HCT116 (cell line): ENCODE measurements around the gene EXOC6B. TPM values are rescaled to one million over a fixed set of nuclear protein-coding genes. Genes with fewer than 3 reads are reported as not detected.
A peak's percentile ranks its signal among the peaks of the same experiment; 100 is the strongest.

Experiments
- ATAC-seq: fragments of 200-7000 bp; cut with Tn5 transposase; 2 replicates; pipeline ENCODE4 v1.9.1; 2020; ENCODE audit warnings: mild to moderate bottlenecking, moderate library complexity
- BruUV-seq: library from RNA; stranded (reverse); fragments of 400-500 nt; replicated peaks from 2 replicates; lab custom pipeline; 2021; lab: Mats Ljungman, UMichigan
- CTCF ChIA-PET: fragments of 300-600 bp; sonication (Branson Sonifier 250); formaldehyde crosslinking; loops from one replicate; lab custom pipeline; 2021; ENCODE audit warnings: antibody characterized with exemption; lab: Charles Lee
- POLR2A ChIA-PET: fragments of 300-600, 350-600 bp; sonication (Branson Sonifier 250); formaldehyde crosslinking; loops from one replicate; lab custom pipeline; 2021; ENCODE audit warnings: antibody characterized with exemption; lab: Charles Lee
- RAD21 ChIA-PET, 2 experiments: fragments of 300-600 bp; sonication (Branson Sonifier 250); formaldehyde crosslinking; loops; one replicate each; lab custom pipeline; 2023; ENCODE audit warnings: low total read pairs in 2 of 2; ENCODE audit not compliant: uncharacterized antibody in 2 of 2, unreplicated experiment in 2 of 2, low non-redundant PET in 1 of 2; lab: Charles Lee
- DNase-seq: peaks from one replicate; pipeline ENCODE4 v3.0.0-alpha.2; 2010; ENCODE audit warnings: low read depth, low spot score
- H2AFZ ChIP-seq: fragments of 200-600 bp; shearing (Covaris generic), sonication (generic); 2 replicates; pipeline ENCODE4 v1.6.1; 2017; ENCODE audit warnings: low read depth, mixed run types, mixed read lengths, antibody characterized with exemption, low read length; ENCODE audit not compliant: poor library complexity, severe bottlenecking
- H3K27ac ChIP-seq: 2 replicates; pipeline ENCODE4 v1.5.1; 2012; ENCODE audit warnings: low read depth, low read length
- H3K27me3 ChIP-seq: fragments of 200-600 bp; sonication (generic); 2 replicates; pipeline ENCODE4 v1.6.1; 2016; ENCODE audit warnings: mixed run types, low read length, mixed read lengths; ENCODE audit not compliant: insufficient read depth
- H3K36me3 ChIP-seq, 2 experiments: fragments of 200-500 bp in 1 of 2; fragments of 200-600 bp in 1 of 2; sonication (Bioruptor generic) in 1 of 2; sonication (generic) in 1 of 2; 2 replicates each; pipeline versions ENCODE4 v1.5.1 to v1.6.1; 2014 to 2016; ENCODE audit warnings: low read length in 2 of 2, inconsistent platforms in 1 of 2, mixed read lengths in 1 of 2, mixed run types in 1 of 2; ENCODE audit not compliant: insufficient read depth in 2 of 2, control insufficient read depth in 1 of 2
- H3K4me1 ChIP-seq, 2 experiments: fragments of 200-600 bp in 1 of 2; sonication (generic) in 1 of 2; 2 replicates each; pipeline versions ENCODE4 v1.5.1 to v1.6.1; 2012 to 2017; ENCODE audit warnings: low read length in 2 of 2, inconsistent platforms in 1 of 2, mild to moderate bottlenecking in 1 of 2, mixed read lengths in 1 of 2, mixed run types in 1 of 2, moderate library complexity in 1 of 2; ENCODE audit not compliant: insufficient read depth in 2 of 2, control insufficient read depth in 1 of 2
- H3K4me2 ChIP-seq: fragments of 200-600 bp; sonication (generic); 2 replicates; pipeline ENCODE4 v1.6.1; 2017; ENCODE audit warnings: mixed run types, low read length, mixed read lengths
- H3K4me3 ChIP-seq, 2 experiments: fragments of 200-600 bp in 1 of 2; sonication (generic) in 1 of 2; replicated peaks in 1 of 2; 2 replicates each; pipeline ENCODE4 v1.5.1; 2011 to 2016; ENCODE audit warnings: low read length in 2 of 2, control low read depth in 1 of 2, low read depth in 1 of 2, mild to moderate bottlenecking in 1 of 2, mixed read lengths in 1 of 2, mixed run types in 1 of 2
- H3K79me2 ChIP-seq: fragments of 200-600 bp; sonication (generic); 2 replicates; pipeline ENCODE4 v1.6.1; 2017; ENCODE audit warnings: mild to moderate bottlenecking, mixed run types, low read length, moderate library complexity, mixed read lengths; ENCODE audit not compliant: insufficient read depth
- H3K9ac ChIP-seq: fragments of 200-600 bp; sonication (generic); 2 replicates; pipeline ENCODE4 v1.6.1; 2016; ENCODE audit warnings: low read length, mixed read lengths
- H3K9me2 ChIP-seq: fragments of 200-600 bp; sonication (generic), shearing (Covaris generic); 2 replicates; pipeline ENCODE4 v1.6.1; 2017; ENCODE audit warnings: mixed run types, mild to moderate bottlenecking, moderate library complexity; ENCODE audit not compliant: insufficient read depth
- H3K9me3 ChIP-seq, 2 experiments: fragments of 200-500 bp in 1 of 2; fragments of 200-600 bp in 1 of 2; sonication (Bioruptor generic) in 1 of 2; sonication (generic) in 1 of 2; 2 replicates each; pipeline ENCODE4 v1.6.1; 2014 to 2017; ENCODE audit warnings: low read length in 2 of 2, mixed read lengths in 2 of 2, inconsistent platforms in 1 of 2, low read depth in 1 of 2, mild to moderate bottlenecking in 1 of 2, mixed run types in 1 of 2, moderate library complexity in 1 of 2; ENCODE audit not compliant: control insufficient read depth in 1 of 2, insufficient read depth in 1 of 2
- H4K20me1 ChIP-seq: fragments of 200-600 bp; sonication (generic), shearing (Covaris generic); 2 replicates; pipeline ENCODE4 v1.6.1; 2017; ENCODE audit warnings: mixed run types, mild to moderate bottlenecking, moderate library complexity; ENCODE audit not compliant: insufficient read depth
- ELF1 ChIP-seq: IDR thresholded peaks from 2 replicates; pipeline ENCODE4 v1.6.1; 2012; ENCODE audit warnings: low read depth, borderline replicate concordance
- JUND ChIP-seq: IDR thresholded peaks from 2 replicates; pipeline ENCODE4 v1.6.1; 2012
- SIN3A ChIP-seq: IDR thresholded peaks from 2 replicates; pipeline ENCODE4 v1.6.1; 2012; ENCODE audit warnings: low read depth
- SP1 ChIP-seq: IDR thresholded peaks from 2 replicates; pipeline ENCODE4 v1.6.1; 2012; ENCODE audit warnings: low read depth
- YY1 ChIP-seq: IDR thresholded peaks from 2 replicates; pipeline ENCODE4 v1.6.1; 2011; ENCODE audit warnings: low read length, low read depth, moderate library complexity, mild to moderate bottlenecking; ENCODE audit not compliant: insufficient replicate concordance; ENCODE audit errors: extremely low read depth
- ZFX ChIP-seq: fragments of 450-650 bp; IDR thresholded peaks from 2 replicates; pipeline ENCODE4 v1.6.1; 2017
- intact Hi-C: fragments of 100-400 bp; cut with micrococcal nuclease; formaldehyde crosslinking; loops from 2 replicates; pipeline ENCODE4 v1.10.0; 2022
- total RNA-seq: library from RNA; stranded (reverse); gene quantifications from one replicate; pipeline ENCODE4 v1.2.1, GENCODE V29; 2021; ENCODE audit not compliant: unreplicated experiment
- TF ChIP-seq, protein P1 (sequence below): IDR thresholded peaks from 2 replicates; pipeline ENCODE4 v1.6.1; 2012
- TF ChIP-seq, protein P2 (sequence below): IDR thresholded peaks from 2 replicates; pipeline ENCODE4 v1.6.1; 2011; ENCODE audit warnings: mild to moderate bottlenecking, low read length, moderate library complexity; ENCODE audit not compliant: insufficient replicate concordance; ENCODE audit errors: extremely low read depth

The EXOC6B gene
- total RNA-seq, 1 experiment from 2014 or later, result 25.4 TPM

DNA sequence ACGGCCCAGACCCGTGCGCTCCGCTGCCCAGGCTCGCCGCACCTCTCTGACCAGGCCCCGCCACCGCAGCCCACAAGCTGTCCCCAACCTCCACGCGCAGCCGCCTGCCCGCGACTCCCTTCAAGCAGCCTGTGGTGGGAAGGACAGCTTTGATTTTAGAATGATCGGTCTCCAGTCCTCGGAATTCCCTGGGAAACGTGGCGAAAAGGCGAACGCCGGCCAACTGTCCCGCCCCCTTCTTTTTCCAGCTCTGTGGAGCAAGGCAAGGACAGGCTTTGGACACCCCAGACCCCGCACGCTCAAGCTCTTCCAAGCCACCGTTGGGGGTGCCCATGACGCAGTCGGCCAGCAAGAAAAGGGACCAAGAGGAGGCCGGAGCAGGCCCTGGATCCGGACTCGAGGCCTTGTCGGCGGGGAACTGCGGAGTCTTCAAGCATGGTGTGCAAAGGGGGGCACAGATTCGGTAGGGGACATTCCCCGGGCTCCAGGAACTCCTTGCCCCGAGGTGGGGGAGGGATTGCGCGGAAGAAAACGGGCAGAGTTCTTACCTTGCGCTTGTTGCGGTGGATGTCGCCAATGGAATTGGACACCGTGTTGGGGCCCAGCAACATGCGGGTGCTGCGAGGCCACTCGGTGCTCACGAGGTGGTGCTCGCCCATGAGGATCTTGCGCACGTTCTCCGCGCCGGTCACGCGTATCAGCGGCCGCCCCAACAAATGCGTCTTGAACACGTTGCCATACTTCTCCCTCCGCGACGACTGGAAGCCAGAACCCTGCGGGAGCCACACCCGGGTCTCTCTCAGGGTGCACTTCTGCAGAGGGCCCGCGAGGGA lies 682.2 kb downstream of the EXOC6B start:
- TSS peak; percentile 72 for BruUV-seq
- H3K27me3 ChIP-seq, result no peaks in the 10 kb centered on the region
- no peaks in the 10 kb centered on the region for H3K9me3 ChIP-seq
- no peaks in the 10 kb centered on the region for H3K9me2 ChIP-seq
- DNase-seq (no peak), ATAC-seq (no peak)
- ChIA-PET POLR2A (no interaction called here), CTCF (no interaction called here), RAD21 (no interaction called here)
- H3K27ac ChIP-seq, result no peak overlapping the region
- TF ChIP-seq, protein P1, sequence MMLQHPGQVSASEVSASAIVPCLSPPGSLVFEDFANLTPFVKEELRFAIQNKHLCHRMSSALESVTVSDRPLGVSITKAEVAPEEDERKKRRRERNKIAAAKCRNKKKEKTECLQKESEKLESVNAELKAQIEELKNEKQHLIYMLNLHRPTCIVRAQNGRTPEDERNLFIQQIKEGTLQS, result no peak
- H3K79me2 ChIP-seq, result no peaks in the 10 kb centered on the region
- no peak overlapping the region; the same call in 1 of the 2 replicates for H3K9ac ChIP-seq
- peaks cover 14 to 32% of the 10 kb centered on the region in 2 experiments for H3K4me1 ChIP-seq
- intact Hi-C loops, result loop anchor here (2.0 kb wide), 1 partner anchor 599 kb away; no protein-coding TSS in a partner anchor
- H2AFZ ChIP-seq, result no peak overlapping the region
- no peaks in the 10 kb centered on the region for H3K36me3 ChIP-seq
- peak overlapping the region; percentile 68 to 69 for H3K4me3 ChIP-seq
- no peaks in the 10 kb centered on the region for H4K20me1 ChIP-seq
- H3K4me2 ChIP-seq, result peak overlapping the region; percentile 90

DNA sequence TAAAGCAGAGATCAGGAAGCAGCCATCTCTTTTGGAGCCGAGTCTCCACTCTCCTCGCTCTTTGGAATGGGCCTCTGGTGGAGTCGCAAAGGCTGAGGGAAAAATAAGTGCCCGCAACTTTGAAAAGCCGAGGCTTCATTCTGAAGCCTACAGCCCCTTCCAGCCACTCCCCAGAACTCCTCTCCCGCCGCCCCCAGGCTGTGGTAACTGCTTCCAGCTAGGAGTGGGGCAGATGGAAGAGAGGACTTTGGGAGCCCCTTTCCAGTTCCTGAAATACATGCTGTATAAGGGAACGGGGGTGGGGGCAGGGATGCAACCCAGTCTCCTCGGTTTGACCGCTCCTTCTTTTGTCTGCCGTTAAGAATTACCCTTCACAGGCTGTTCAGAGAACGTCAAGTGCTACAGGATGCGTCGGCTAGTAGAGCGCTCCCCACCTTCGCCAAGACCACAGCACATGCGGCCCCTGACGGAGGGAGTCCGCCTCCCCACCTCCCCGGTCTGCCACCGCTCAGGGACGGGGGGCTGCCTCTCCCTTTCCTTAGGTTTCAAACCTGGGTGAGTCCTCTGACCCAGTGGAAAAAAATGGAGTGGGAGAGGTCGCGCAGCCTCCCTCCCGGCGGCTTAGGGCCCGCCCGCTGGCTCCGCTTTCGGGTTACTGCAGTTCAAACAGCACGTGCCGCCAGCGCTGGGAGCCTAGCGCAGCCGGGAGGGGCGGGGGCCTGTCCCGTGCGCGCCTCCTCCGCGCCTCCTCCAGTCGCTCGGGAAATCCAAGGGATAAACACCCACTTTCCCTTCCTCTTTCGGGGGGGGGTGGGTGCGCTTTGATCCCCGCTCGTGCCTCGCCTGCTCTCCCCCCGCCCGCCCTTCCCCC lies 683.0 kb downstream of the EXOC6B start:
- H3K9ac ChIP-seq, result no peak overlapping the region
- ChIA-PET CTCF (no interaction called here), RAD21 (no interaction called here), POLR2A (no interaction called here)
- H3K36me3 ChIP-seq, result no peaks in the 10 kb centered on the region
- no peak overlapping the region for H3K4me3 ChIP-seq
- no peaks in the 10 kb centered on the region for H4K20me1 ChIP-seq
- no peak overlapping the region for H3K27ac ChIP-seq
- no peaks in the 10 kb centered on the region for H3K79me2 ChIP-seq
- no peak overlapping the region for H2AFZ ChIP-seq
- intact Hi-C loops, result no loop called here
- no peaks in the 10 kb centered on the region for H3K9me3 ChIP-seq
- DNase-seq (no peak), ATAC-seq (no peak)
- TF ChIP-seq, protein P1, result no peak
- no peak for TF ChIP-seq SP1
- TF ChIP-seq, protein P2, sequence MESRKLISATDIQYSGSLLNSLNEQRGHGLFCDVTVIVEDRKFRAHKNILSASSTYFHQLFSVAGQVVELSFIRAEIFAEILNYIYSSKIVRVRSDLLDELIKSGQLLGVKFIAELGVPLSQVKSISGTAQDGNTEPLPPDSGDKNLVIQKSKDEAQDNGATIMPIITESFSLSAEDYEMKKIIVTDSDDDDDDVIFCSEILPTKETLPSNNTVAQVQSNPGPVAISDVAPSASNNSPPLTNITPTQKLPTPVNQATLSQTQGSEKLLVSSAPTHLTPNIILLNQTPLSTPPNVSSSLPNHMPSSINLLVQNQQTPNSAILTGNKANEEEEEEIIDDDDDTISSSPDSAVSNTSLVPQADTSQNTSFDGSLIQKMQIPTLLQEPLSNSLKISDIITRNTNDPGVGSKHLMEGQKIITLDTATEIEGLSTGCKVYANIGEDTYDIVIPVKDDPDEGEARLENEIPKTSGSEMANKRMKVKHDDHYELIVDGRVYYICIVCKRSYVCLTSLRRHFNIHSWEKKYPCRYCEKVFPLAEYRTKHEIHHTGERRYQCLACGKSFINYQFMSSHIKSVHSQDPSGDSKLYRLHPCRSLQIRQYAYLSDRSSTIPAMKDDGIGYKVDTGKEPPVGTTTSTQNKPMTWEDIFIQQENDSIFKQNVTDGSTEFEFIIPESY, result no peak
- no peak for TF ChIP-seq ELF1
- no peak for TF ChIP-seq YY1
- no peak for TF ChIP-seq JUND
- TF ChIP-seq SIN3A, result no peak
- no peak for TF ChIP-seq ZFX
- H3K27me3 ChIP-seq, result no peaks in the 10 kb centered on the region
- H3K4me2 ChIP-seq, result no peak overlapping the region
- peaks cover 16 to 36% of the 10 kb centered on the region in 2 experiments for H3K4me1 ChIP-seq
- no TSS peak for BruUV-seq
- no peaks in the 10 kb centered on the region for H3K9me2 ChIP-seq
